ENCODE results near the gene MAEL.

- TF ChIP-seq, protein P1, sequence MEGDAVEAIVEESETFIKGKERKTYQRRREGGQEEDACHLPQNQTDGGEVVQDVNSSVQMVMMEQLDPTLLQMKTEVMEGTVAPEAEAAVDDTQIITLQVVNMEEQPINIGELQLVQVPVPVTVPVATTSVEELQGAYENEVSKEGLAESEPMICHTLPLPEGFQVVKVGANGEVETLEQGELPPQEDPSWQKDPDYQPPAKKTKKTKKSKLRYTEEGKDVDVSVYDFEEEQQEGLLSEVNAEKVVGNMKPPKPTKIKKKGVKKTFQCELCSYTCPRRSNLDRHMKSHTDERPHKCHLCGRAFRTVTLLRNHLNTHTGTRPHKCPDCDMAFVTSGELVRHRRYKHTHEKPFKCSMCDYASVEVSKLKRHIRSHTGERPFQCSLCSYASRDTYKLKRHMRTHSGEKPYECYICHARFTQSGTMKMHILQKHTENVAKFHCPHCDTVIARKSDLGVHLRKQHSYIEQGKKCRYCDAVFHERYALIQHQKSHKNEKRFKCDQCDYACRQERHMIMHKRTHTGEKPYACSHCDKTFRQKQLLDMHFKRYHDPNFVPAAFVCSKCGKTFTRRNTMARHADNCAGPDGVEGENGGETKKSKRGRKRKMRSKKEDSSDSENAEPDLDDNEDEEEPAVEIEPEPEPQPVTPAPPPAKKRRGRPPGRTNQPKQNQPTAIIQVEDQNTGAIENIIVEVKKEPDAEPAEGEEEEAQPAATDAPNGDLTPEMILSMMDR (IDR thresholded peaks at IDR 0.05) = no peak
- TF ChIP-seq POLR2A (IDR thresholded peaks at IDR 0.05) = no peak
Measured at GRCh38 chr1:166956872-166957271, 32.2 kb upstream of the MAEL start.
